Skeletal muscle cell (primary cell): ENCODE results near the gene ING1.
"Not testable (repeated sequence)": the region's sequence is repeated elsewhere in the genome, so short reads cannot be mapped to it uniquely, and the experiment has no call there.

Experiments
- DNase-seq: peaks from one replicate; pipeline ENCODE4 v3.0.0-alpha.2; 2010; ENCODE audit warnings: low read depth
- H3K4me3 ChIP-seq: 2 replicates; pipeline ENCODE4 v1.5.1; 2011; ENCODE audit warnings: low read depth, mild to moderate bottlenecking, control low read depth, low read length, moderate library complexity

The ING1 gene

GRCh38 chr13:110689711-110690110 lies 23.8 kb upstream of the ING1 start:
- no peak overlapping the region for H3K4me3 ChIP-seq
- no peak for DNase-seq

- DNase-seq, result no peak
Measured at GRCh38 chr13:110690516-110690915, 23.0 kb upstream of the ING1 start.

DNA sequence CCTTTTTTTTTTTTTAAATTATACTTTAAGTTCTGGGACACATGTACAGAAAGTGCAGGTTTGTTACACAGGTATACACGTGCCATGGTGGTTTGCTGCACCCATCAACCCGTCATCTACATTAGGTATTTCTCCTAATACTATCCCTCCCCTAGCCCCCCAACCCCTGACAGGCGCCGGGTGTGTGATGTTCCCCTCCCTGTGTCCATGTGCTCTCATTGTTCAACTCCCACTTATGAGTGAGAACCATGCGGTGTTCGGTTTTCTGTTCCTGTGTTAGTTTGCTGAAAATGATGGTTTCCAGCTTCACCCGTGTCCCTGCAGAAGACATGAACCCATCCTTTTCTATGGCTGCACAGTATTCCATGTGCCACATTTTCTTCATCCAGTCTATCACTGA lies 17.7 kb upstream of the ING1 start:
- DNase-seq, H3K4me3 ChIP-seq: not testable (repeated sequence)

More at GRCh38 chr13:110690516-110690915, 23.0 kb upstream of the ING1 start:
- H3K4me3 ChIP-seq, result no peak overlapping the region

GRCh38 chr13:110696776-110697175 lies 16.7 kb upstream of the ING1 start:
- no peak for DNase-seq
- H3K4me3 ChIP-seq, result no peak overlapping the region

- no peak overlapping the region for H3K4me3 ChIP-seq
- no peak for DNase-seq
Measured at GRCh38 chr13:110697842-110698241, 15.7 kb upstream of the ING1 start.

- no peak for DNase-seq
- no peak overlapping the region for H3K4me3 ChIP-seq
Measured at GRCh38 chr13:110698689-110699088, 14.8 kb upstream of the ING1 start.

DNA sequence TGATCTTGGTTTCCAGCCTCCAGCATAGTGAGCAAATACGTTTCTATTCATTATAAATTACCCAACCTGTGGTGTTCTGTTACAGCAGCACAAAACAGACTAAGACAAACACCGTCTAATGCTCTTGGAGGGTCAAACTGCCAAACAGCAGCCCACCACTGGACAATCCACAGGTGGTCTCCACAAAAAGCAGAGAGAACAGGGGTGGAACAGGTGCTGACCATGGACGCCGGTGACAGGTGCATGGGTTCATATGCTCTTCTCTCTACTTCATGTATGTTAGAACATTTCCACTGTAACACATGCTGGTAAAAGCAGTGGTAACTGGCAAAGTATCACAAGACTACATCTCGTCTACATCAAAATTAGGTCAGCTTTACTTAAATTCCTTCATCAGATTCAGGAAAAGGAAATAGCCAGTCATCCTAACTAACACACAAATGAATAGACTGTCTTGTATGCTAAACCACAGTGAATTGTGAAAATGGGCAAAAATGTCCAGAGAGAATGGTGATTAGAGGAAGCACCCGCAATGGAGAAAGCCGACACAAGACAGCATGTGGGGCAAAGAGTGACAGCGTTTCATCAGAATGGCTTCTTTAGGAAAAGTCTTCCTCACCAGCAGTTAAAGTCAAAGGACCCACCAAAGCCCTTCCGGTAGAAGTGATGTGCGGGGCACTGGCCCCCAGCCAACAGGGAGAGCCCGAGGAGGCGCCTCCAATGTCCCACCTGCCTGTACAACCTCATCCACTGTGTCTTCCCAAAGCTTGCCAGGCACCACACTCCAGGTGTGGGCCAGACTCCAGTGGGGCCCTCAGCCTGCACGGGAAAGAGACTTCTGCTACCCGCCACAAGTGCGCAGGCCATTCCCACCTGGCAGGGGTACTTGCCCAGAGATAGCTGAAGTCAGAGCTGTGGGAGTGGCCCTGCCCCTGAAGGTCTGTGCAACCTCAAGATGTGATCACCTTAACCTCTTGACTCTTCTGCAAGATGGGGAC lies 14.1 kb upstream of the ING1 start:
- DNase-seq, result no peak
- H3K4me3 ChIP-seq, result no peak overlapping the region

DNA sequence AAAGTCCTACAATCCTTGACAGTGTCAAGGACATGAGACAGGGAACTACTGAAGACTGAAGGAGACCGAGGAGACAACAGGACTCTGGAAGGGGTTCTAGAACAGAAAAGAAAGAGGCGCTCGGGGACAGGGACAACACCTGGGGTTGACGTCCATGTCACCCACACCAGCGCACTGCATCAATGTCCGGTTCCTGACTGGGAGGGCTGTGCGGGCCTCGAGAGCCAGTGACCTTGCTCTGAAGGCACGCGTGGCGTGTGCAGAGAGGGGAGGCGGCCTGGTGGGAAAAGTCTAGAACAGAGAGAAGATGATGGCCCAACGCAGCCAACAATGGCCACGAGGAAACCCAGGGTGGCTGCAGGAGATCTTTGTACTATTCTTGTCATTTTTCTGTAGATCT lies 13.3 kb upstream of the ING1 start:
- no peak for DNase-seq
- H3K4me3 ChIP-seq, result no peak overlapping the region

DNA sequence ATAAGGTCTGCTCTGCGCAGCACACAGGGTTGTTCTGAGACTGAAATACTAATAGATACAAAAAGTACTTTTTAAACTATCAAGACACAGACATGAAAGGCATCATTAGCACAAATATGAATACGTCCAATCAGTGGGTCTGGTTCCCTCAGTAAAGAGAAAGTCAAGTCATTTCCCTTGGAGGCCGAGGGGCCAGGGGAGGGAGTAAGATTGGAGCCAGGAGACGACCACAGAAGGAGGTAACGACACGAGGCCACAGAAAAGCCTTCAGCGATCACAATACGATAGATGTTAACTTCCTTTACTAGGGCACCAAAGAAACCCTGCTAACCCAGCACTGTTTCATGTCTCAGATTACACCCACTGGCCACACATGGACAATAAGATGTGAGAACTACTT lies 12.9 kb upstream of the ING1 start:
- H3K4me3 ChIP-seq, result no peak overlapping the region
- DNase-seq, result no peak

DNA sequence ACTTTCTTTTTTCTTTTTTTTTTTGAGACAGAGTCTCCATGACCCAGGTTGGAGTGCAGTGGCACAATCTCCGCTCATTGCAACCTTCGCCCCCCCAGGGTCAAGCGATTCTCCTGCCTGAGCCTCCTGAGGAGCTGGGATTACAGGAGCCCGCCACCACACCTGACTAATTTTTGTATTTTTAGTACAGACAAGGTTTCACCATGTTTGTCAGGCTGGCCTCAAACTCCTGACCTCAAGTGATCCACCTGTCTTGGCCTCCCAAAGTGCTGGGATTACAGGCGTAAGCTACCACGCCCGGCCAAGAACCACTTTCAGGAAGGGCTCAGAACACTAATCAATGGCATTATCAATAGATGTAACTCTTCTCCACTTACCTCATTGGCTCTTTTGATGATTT lies 12.4 kb upstream of the ING1 start:
- DNase-seq, H3K4me3 ChIP-seq: not testable (repeated sequence)

DNA sequence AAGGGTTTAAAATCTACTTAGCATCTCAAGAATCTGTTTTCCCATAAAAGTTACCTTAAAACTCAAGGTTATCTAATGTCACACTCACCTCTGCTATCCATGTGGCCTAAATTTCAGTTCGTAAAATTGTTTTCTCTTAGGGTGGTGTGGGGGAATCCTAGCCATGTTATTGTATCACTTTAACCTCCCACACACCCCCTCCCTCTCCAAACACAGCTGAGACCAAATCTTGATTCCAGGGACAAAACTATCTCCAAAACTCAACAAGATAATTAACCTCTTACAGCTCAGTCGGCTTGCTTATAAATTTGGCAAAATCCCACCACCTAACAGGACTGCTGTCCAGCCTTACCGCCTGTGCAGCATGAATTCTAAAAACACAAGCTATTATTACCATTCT lies 11.4 kb upstream of the ING1 start:
- no peak overlapping the region for H3K4me3 ChIP-seq
- DNase-seq, result no peak

- DNase-seq, result no peak
- no peak overlapping the region for H3K4me3 ChIP-seq
Measured at GRCh38 chr13:110702591-110703526, 10.6 kb upstream of the ING1 start.

DNA sequence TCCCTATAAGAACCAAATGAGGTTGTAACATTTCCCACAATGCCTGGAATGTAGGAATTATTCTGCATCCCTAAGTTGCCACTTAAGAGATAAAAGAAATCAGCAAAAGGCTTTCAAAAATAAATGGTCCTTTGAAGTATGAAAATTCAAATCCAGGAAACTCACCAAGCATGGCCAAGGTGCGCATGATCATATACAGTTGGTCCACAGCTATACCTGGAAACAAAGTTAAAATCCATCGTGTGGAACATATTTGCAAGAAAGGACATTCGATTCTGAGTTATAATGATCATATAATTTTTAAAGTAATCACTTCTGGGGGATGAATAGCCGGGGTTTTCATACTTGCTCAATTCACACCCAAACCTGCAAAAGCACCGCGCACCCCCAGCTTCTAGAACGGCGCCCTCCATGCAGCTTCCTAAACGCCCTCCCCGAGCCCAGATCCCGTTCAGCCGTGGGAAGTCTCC lies 8.1 kb upstream of the ING1 start:
- DNase-seq, result no peak
- peak overlapping the region; percentile 73 for H3K4me3 ChIP-seq

DNA sequence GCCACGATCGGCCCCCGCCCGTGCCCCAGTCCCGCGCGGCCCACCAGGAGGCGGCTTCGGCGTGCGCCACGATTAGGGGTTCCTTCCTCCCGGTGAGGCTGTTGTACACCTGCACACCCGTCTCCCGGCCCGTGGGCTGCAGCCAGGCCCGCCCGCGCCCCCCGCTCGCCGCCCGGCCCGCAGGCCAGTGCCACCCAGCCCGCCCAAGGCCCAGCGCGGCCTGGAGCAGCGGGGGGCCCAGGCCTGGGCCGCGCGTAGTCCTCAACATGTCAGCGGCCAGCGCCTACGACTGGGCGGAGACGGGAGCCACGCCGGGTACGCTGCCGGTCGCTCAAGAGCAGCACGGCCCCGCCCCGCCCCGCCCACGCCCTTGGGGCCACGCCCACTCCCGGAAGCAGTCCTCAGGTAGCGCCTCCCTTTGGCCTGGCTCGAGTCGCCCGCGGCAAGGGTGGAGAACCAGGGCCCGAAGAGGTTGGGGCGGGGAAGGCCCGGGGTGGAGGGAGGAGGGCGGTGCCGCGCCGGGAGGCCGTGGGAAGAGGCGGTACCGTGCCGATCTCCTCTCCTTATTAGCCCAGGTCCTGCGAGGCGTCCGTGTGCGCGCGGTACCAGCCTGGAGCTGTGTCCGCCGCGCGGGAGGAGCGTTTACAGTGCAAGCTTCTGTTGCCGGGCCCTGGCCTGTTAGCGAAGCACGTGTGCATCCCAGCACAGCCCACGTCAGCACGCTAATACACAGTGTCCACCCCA lies 7.5 kb upstream of the ING1 start, which contains the start of gene CARS2:
Gene CARS2 (minus strand): TSS at position 291 of the 744 bp plus-strand sequence. CDS start 23 bp downstream, at position 268.
- peak; percentile 89 for DNase-seq
- peak within 1 kb of the TSS; percentile 73 for H3K4me3 ChIP-seq

GRCh38 chr13:110706570-110707372 lies 6.7 kb upstream of the ING1 start:
- DNase-seq, result no peak
- H3K4me3 ChIP-seq, result peak overlapping the region; percentile 73

- peak overlapping the region; percentile 97 for H3K4me3 ChIP-seq
- no peak for DNase-seq
Measured at GRCh38 chr13:110712081-110712848, 1.2 kb upstream of the ING1 start.

DNA sequence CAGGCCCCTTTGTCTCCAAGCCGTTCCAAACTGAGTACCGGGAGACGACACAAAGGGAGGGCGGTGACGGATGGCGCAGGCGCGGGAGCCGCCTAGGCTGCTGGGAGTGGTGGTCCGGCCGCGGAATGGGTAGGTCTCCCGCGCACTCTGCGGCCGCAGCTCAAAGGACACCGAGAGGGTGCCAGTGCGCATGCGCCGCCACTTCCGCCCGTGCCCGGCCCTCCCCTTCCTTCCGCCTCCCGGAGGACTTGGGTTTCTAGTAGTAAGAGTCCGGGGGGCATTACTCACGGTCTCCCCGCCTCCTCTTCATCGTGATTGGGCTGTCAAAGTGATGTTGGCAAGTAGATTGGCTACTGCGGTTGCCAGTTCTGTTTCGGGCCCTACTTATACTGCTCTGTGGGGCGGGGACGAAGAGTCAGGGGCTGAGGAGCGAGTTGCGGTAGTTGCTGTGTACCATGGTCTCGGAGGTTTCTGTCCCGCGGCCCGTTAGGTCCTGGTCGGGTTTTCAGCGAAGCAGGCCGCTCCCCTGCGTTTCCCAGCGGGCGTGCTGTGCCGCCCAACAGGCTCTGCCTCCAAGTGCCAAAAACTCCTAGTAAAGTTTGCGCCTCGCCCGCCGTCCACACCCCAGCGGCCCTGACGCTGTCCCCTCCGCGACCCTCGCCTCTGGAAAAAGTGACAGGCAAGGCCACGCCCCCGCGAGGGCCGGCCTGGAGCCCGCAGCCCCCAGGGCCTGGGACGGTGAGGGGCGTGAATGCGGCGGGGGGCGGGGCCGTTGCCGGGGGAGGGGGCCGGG lies 455 bp upstream of the ING1 start:
- DNase-seq, result peak; percentile 99
- peak overlapping the region; percentile 97 for H3K4me3 ChIP-seq
